ENCODE data around the gene AAR2. TPM values are rescaled to one million over a fixed set of nuclear protein-coding genes. Genes with fewer than 3 reads are reported as not detected.

AAR2 gene
- total RNA-seq, 8 experiments from 2014 or later = 18.1 to 32.5 (median 24.2) TPM

DNA sequence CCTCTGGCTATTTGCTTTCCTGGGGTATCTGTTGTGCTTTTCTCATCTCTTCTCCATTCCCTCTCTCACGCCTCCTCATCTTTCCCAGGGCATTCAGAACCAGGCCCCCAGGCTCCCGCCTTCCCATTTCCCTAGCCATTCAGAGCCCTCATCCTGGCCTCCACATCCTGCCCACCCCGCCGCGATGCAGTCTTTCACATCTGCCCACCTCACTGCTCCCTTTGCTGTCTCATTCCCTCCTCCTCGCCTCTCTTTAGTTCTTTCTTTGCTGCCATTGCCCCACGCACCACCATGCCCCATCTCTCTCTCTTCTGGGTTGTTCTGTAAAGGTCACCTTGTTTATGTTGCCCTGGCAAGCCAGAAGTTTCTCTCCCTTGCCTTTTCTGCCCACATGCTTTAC is 10.6 kb upstream of the AAR2 start:
- Histone ChIP-seq H3K4me3 (no peak overlapping the region), H3K27ac (no peak overlapping the region), H3K4me1 (replicated peaks in 1 of 2) (no peaks in the 10 kb centered on the region)
- 40 to 100% (median 85%) methylated on average over 1 to 7 of the region's 7 CpGs for WGBS, 10 experiments
- no peak for ATAC-seq (replicated peaks in 6 of 8)
- in situ Hi-C loops (cut with MboI; ENCODE audit: low pct_unique_long_range_greater_than_20kb in 2 of 9, low sequenced_read_pairs in 9 of 9, unreplicated experiment in 9 of 9) = loop anchor here in 1 of 9 experiments (10.0 kb wide), 1 partner anchor 219 kb away; no protein-coding TSS in a partner anchor

DNA sequence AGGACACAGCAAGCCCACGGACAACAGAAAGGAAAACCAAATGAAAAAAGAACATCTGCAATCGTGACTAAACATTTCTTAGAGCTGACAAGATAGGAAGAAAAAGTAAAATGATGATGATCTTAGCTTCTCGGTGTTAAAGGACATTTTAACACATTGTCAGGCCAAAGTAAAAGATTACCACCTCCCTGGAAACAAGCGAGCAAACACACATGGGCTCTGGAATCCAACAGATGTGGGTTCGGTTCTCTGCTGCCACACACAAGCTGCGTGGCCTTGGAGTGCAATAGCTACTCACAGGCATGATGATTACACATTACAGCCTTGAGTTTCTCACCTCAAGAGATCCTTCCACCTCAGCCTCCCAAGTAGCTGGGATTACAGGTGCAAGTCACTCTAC is 7.5 kb upstream of the AAR2 start:
- WGBS, 10 experiments = 20 to 94% (median 40%) methylated on average over 1 to 6 of the region's 6 CpGs
- ATAC-seq (replicated peaks in 6 of 8) = peak in 1 of 8 experiments; percentile 39
- no peak overlapping the region for H3K27ac ChIP-seq
- H3K4me1 ChIP-seq (replicated peaks in 1 of 2) = no peaks in the 10 kb centered on the region
- in situ Hi-C loops (cut with MboI; ENCODE audit: low pct_unique_long_range_greater_than_20kb in 2 of 9, low sequenced_read_pairs in 9 of 9, unreplicated experiment in 9 of 9) = loop anchor here in 1 of 9 experiments (10.0 kb wide), 1 partner anchor 216 kb away; no protein-coding TSS in a partner anchor
- H3K4me3 ChIP-seq = no peak overlapping the region

- no peak overlapping the region for H3K27ac ChIP-seq
- H3K4me3 ChIP-seq = no peak overlapping the region
- in situ Hi-C loops (cut with MboI; ENCODE audit: low pct_unique_long_range_greater_than_20kb in 2 of 9, low sequenced_read_pairs in 9 of 9, unreplicated experiment in 9 of 9) = no loop called here
- 0 to 67% (median 35%) methylated on average over 1 to 2 of the region's 3 CpGs; no CpG with 5 or more reads in 4 of the 10 experiments for WGBS, 10 experiments
- H3K4me1 ChIP-seq (replicated peaks in 1 of 2) = no peaks in the 10 kb centered on the region
- no peak for ATAC-seq (replicated peaks in 6 of 8)
Observed at GRCh38 chr20:36230019-36230418, 6.3 kb upstream of the AAR2 start.

GRCh38 chr20:36231331-36231730 is 4.9 kb upstream of the AAR2 start:
- ATAC-seq (replicated peaks in 6 of 8) = no peak
- Histone ChIP-seq H3K4me1 (replicated peaks in 1 of 2) (peaks cover 0 to 4% of the 10 kb centered on the region in 2 donors), H3K27ac (no peak overlapping the region), H3K4me3 (no peak overlapping the region)
- 50 to 100% (median 100%) methylated on average over 1 to 5 of the region's 7 CpGs; no CpG with 5 or more reads in 3 of the 10 experiments for WGBS, 10 experiments
- in situ Hi-C loops (cut with MboI; ENCODE audit: low pct_unique_long_range_greater_than_20kb in 2 of 9, low sequenced_read_pairs in 9 of 9, unreplicated experiment in 9 of 9) = no loop called here

- ATAC-seq (replicated peaks in 6 of 8) = no peak
- 60 to 100% (median 79%) methylated on average over 1 to 3 of the region's 4 CpGs; no CpG with 5 or more reads in 4 of the 10 experiments for WGBS, 10 experiments
- no peak overlapping the region for H3K27ac ChIP-seq
- in situ Hi-C loops (cut with MboI; ENCODE audit: low pct_unique_long_range_greater_than_20kb in 2 of 9, low sequenced_read_pairs in 9 of 9, unreplicated experiment in 9 of 9) = no loop called here
- H3K4me1 ChIP-seq (replicated peaks in 1 of 2) = peaks cover 4 to 9% of the 10 kb centered on the region in 2 donors
- no peak overlapping the region for H3K4me3 ChIP-seq
Observed at GRCh38 chr20:36234771-36235320, 1.4 kb upstream of the AAR2 start.

- ATAC-seq (replicated peaks in 6 of 8) = peak in 3 of 8 experiments; percentile 3 to 10 (median 6)
- Histone ChIP-seq H3K4me3 (peak overlapping the region; percentile 83 to 98 (median 92)), H3K27ac (peak overlapping the region; percentile 75 to 89), H3K4me1 (replicated peaks in 1 of 2) (peaks cover 4 to 9% of the 10 kb centered on the region in 2 donors)
- WGBS, 10 experiments = 0 to 4% (median 0%) methylated on average over 1 to 6 of the region's 6 CpGs; no CpG with 5 or more reads in 4 of the 10 experiments
- in situ Hi-C loops (cut with MboI; ENCODE audit: low pct_unique_long_range_greater_than_20kb in 2 of 9, low sequenced_read_pairs in 9 of 9, unreplicated experiment in 9 of 9) = no loop called here
Observed at GRCh38 chr20:36236786-36237121, 476 bp downstream of the AAR2 start.

- H3K4me1 ChIP-seq (replicated peaks in 1 of 2) = peaks cover 4 to 9% of the 10 kb centered on the region in 2 donors
- H3K27ac ChIP-seq = no peak overlapping the region
- peak overlapping the region; percentile 83 to 98 (median 92) for H3K4me3 ChIP-seq
- WGBS, 10 experiments = 0 to 86% (median 17%) methylated on average over 1 to 3 of the region's 5 CpGs; no CpG with 5 or more reads in 3 of the 10 experiments
- ATAC-seq (replicated peaks in 6 of 8) = peak in 3 of 8 experiments; percentile 9 to 28 (median 18)
- in situ Hi-C loops (cut with MboI; ENCODE audit: low pct_unique_long_range_greater_than_20kb in 2 of 9, low sequenced_read_pairs in 9 of 9, unreplicated experiment in 9 of 9) = no loop called here
Observed at GRCh38 chr20:36237477-36237876, 1.2 kb downstream of the AAR2 start.

DNA sequence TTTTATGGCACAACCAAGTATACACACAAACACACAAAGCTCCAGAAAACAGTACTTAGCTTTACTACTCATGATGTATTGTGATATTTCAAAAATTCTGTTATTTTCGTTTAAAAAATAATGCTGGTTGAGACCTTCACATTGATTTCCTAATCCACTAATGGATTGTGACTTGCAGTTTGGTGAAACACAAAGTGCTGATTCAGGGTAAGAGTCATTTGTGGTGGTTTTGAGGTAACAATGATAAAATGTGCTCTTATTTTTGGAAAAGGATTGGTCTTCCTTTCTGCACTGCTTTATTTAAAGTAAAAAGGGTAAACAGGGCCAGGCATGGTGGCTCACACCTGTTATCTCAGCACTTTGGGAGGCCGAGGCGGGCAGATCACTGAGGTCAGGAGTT is 1.9 kb downstream of the AAR2 start:
- peaks cover 4 to 9% of the 10 kb centered on the region in 2 donors for H3K4me1 ChIP-seq (replicated peaks in 1 of 2)
- in situ Hi-C loops (cut with MboI; ENCODE audit: low pct_unique_long_range_greater_than_20kb in 2 of 9, low sequenced_read_pairs in 9 of 9, unreplicated experiment in 9 of 9) = no loop called here
- ATAC-seq (replicated peaks in 6 of 8) = no peak
- WGBS, 10 experiments = 76 to 100% (median 100%) methylated on average over 1 to 3 of the region's 3 CpGs; no CpG with 5 or more reads in 3 of the 10 experiments
- no peak overlapping the region for H3K4me3 ChIP-seq
- no peak overlapping the region for H3K27ac ChIP-seq

- in situ Hi-C loops (cut with MboI; ENCODE audit: low pct_unique_long_range_greater_than_20kb in 2 of 9, low sequenced_read_pairs in 9 of 9, unreplicated experiment in 9 of 9) = no loop called here
- Histone ChIP-seq H3K4me3 (no peak overlapping the region), H3K4me1 (replicated peaks in 1 of 2) (peaks cover 4 to 9% of the 10 kb centered on the region in 2 donors), H3K27ac (no peak overlapping the region)
- WGBS, 10 experiments = 50 to 100% (median 71%) methylated on average over 1 to 3 of the region's 3 CpGs; no CpG with 5 or more reads in 2 of the 10 experiments
- no peak for ATAC-seq (replicated peaks in 6 of 8)
Observed at GRCh38 chr20:36238760-36239159, 2.5 kb downstream of the AAR2 start.

GRCh38 chr20:36240076-36240475 is 3.8 kb downstream of the AAR2 start:
- H3K4me1 ChIP-seq (replicated peaks in 1 of 2) = peaks cover 4 to 9% of the 10 kb centered on the region in 2 donors
- WGBS, 10 experiments = 100% methylated on average over 1 to 4 of the region's 12 CpGs; no CpG with 5 or more reads in 8 of the 10 experiments
- ATAC-seq (replicated peaks in 6 of 8) = no peak
- no peak overlapping the region for H3K27ac ChIP-seq
- H3K4me3 ChIP-seq = no peak overlapping the region
- in situ Hi-C loops (cut with MboI; ENCODE audit: low pct_unique_long_range_greater_than_20kb in 2 of 9, low sequenced_read_pairs in 9 of 9, unreplicated experiment in 9 of 9) = no loop called here

DNA sequence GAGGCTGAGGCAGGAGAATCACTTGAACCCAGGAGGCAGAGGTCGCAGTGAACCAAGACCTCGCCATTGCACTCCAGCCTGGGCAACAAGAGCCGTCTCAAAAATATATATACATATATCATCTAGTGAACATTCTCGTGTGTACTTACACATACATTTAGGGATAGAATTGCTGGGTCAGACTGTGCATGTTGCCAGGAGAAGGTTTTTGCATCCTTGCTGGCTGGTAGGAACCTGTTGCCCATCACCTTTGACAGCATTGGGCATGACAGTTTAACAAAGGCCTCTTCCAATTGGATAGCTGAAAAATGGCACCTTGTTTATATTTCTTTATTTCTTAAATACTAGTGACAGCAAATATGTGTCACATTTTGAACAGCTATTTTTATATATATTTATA is 5.4 kb downstream of the AAR2 start:
- Histone ChIP-seq H3K4me1 (replicated peaks in 1 of 2) (peaks cover 4 to 5% of the 10 kb centered on the region in 2 donors), H3K4me3 (no peak overlapping the region), H3K27ac (no peak overlapping the region)
- in situ Hi-C loops (cut with MboI; ENCODE audit: low pct_unique_long_range_greater_than_20kb in 2 of 9, low sequenced_read_pairs in 9 of 9, unreplicated experiment in 9 of 9) = no loop called here
- 75 to 100% (median 86%) methylated on average over 1 to 4 of the region's 4 CpGs; no CpG with 5 or more reads in 3 of the 10 experiments for WGBS, 10 experiments
- ATAC-seq (replicated peaks in 6 of 8) = no peak

GRCh38 chr20:36243726-36244125 is 7.4 kb downstream of the AAR2 start:
- ATAC-seq (replicated peaks in 6 of 8) = no peak
- no peak overlapping the region for H3K27ac ChIP-seq
- WGBS, 10 experiments = 17 to 100% (median 100%) methylated on average over 1 of the region's 1 CpG; no CpG with 5 or more reads in 7 of the 10 experiments
- no peaks in the 10 kb centered on the region for H3K4me1 ChIP-seq (replicated peaks in 1 of 2)
- no peak overlapping the region for H3K4me3 ChIP-seq
- in situ Hi-C loops (cut with MboI; ENCODE audit: low pct_unique_long_range_greater_than_20kb in 2 of 9, low sequenced_read_pairs in 9 of 9, unreplicated experiment in 9 of 9) = no loop called here

- H3K27ac ChIP-seq = no peak overlapping the region
- in situ Hi-C loops (cut with MboI; ENCODE audit: low pct_unique_long_range_greater_than_20kb in 2 of 9, low sequenced_read_pairs in 9 of 9, unreplicated experiment in 9 of 9) = no loop called here
- ATAC-seq (replicated peaks in 6 of 8) = peak in 1 of 8 experiments; percentile 26
- no peaks in the 10 kb centered on the region for H3K4me1 ChIP-seq (replicated peaks in 1 of 2)
- WGBS, 10 experiments = 20 to 100% (median 73%) methylated on average over 1 to 4 of the region's 4 CpGs; no CpG with 5 or more reads in 3 of the 10 experiments
- H3K4me3 ChIP-seq = no peak overlapping the region
Observed at GRCh38 chr20:36246401-36246800, 10.1 kb downstream of the AAR2 start.

- WGBS, 10 experiments = 60 to 100% (median 80%) methylated on average over 1 to 4 of the region's 4 CpGs; no CpG with 5 or more reads in 4 of the 10 experiments
- Histone ChIP-seq H3K4me3 (no peak overlapping the region), H3K27ac (no peak overlapping the region), H3K4me1 (replicated peaks in 1 of 2) (no peaks in the 10 kb centered on the region)
- peak in 2 of 8 experiments; percentile 38 to 43 for ATAC-seq (replicated peaks in 6 of 8)
- in situ Hi-C loops (cut with MboI; ENCODE audit: low pct_unique_long_range_greater_than_20kb in 2 of 9, low sequenced_read_pairs in 9 of 9, unreplicated experiment in 9 of 9) = no loop called here
Observed at GRCh38 chr20:36248836-36249235, 12.6 kb downstream of the AAR2 start.

Data from motor neuron (in vitro differentiated cells).